Brain microvascular endothelial cell (primary cell): ENCODE results near the gene ZNF211.

Source experiments
- DNase-seq: peaks from one replicate; pipeline ENCODE4 v3.0.0-alpha.2; 2020
- H3K27ac ChIP-seq: fragments of 250-450 bp; sonication (Bioruptor Pico); 2 replicates; pipeline ENCODE4 v1.5.1; 2020; ENCODE audit warnings: mild to moderate bottlenecking, moderate library complexity
- H3K27me3 ChIP-seq: fragments of 250-450 bp; sonication (Bioruptor Pico); replicated peaks from 2 replicates; pipeline ENCODE4 v1.5.1; 2020; ENCODE audit warnings: mild to moderate bottlenecking
- H3K36me3 ChIP-seq: fragments of 250-450 bp; sonication (Bioruptor Pico); replicated peaks from 2 replicates; pipeline ENCODE4 v1.5.1; 2020; ENCODE audit warnings: mild to moderate bottlenecking
- H3K4me3 ChIP-seq: 2 replicates; pipeline ENCODE4 v1.5.1; 2011; ENCODE audit warnings: low read depth, mild to moderate bottlenecking, control low read depth, low read length, moderate library complexity
- in situ Hi-C: cut with HindIII; loops from 2 replicates; pipeline ENCODE4 v1.10.0; 2017; ENCODE audit warnings: low sequenced_read_pairs, low pct_ligation_motif_present
- TF ChIP-seq, protein P1 (sequence below): IDR thresholded peaks from 2 replicates; pipeline ENCODE4 v1.5.1; 2011; ENCODE audit warnings: low read depth, mild to moderate bottlenecking, moderate library complexity, low read length, control low read depth, inconsistent platforms; ENCODE audit errors: missing control alignments

Gene ZNF211

DNA sequence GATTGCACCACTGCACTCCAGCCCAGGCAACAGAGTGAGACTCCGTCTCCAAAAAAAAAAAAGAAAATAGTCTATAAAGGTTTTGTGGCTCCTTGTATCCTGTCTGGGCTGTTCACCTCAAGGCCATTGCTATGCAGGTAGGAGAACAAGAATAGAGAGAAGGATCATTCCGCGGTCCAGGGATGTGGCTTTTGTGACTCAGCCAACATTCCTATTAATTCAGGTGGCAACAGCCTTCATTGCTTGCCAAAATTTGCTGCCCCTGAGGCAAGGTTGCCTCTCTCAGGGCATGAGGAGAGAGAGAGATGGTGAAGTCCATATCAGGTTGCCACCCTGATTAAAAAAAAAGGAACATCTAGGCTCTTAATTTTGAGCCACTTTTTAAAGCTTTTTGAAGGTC lies 56.8 kb downstream of the ZNF211 start:
- Histone ChIP-seq H3K27ac (no peak overlapping the region), H3K27me3 (no peaks in the 10 kb centered on the region), H3K4me3 (no peak overlapping the region), H3K36me3 (peaks cover 26% of the 10 kb centered on the region)
- TF ChIP-seq, protein P1, sequence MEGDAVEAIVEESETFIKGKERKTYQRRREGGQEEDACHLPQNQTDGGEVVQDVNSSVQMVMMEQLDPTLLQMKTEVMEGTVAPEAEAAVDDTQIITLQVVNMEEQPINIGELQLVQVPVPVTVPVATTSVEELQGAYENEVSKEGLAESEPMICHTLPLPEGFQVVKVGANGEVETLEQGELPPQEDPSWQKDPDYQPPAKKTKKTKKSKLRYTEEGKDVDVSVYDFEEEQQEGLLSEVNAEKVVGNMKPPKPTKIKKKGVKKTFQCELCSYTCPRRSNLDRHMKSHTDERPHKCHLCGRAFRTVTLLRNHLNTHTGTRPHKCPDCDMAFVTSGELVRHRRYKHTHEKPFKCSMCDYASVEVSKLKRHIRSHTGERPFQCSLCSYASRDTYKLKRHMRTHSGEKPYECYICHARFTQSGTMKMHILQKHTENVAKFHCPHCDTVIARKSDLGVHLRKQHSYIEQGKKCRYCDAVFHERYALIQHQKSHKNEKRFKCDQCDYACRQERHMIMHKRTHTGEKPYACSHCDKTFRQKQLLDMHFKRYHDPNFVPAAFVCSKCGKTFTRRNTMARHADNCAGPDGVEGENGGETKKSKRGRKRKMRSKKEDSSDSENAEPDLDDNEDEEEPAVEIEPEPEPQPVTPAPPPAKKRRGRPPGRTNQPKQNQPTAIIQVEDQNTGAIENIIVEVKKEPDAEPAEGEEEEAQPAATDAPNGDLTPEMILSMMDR: no peak
- in situ Hi-C loops: no loop called here
- no peak for DNase-seq
